Upper lobe of left lung (tissue), 6 donors: ENCODE measurements around the gene NPW. TPM values are rescaled to one million over a fixed set of nuclear protein-coding genes. Genes with fewer than 3 reads are reported as not detected.

Experiments
- ATAC-seq, 2 donors: fragments of 200-7000 bp; cut with Tn5 transposase; one replicate each; pipeline ENCODE4 v1.9.1; 2022; ENCODE audit warnings: mild to moderate bottlenecking in 2 of 2, moderate library complexity in 2 of 2; ENCODE audit not compliant: low FRiP score in 2 of 2
- DNase-seq, 2 donors: peaks; one replicate each; pipeline ENCODE4 v3.0.0-alpha.2; 2019 to 2020
- H3K27ac ChIP-seq, 4 donors: fragments of 200-600 bp; sonication (generic); one replicate each; pipeline ENCODE4 v1.5.1; 2016 to 2019
- H3K27me3 ChIP-seq, 4 donors: fragments of 200-600 bp; sonication (generic); one replicate each; pipeline ENCODE4 v1.5.1; 2017 to 2019
- H3K36me3 ChIP-seq, 4 donors: fragments of 200-600 bp; sonication (generic); one replicate each; pipeline ENCODE4 v1.5.1; 2016 to 2019
- H3K4me1 ChIP-seq, 4 donors: fragments of 200-600 bp; sonication (generic); one replicate each; pipeline ENCODE4 v1.5.1; 2018 to 2019
- H3K4me3 ChIP-seq, 4 donors: fragments of 200-600 bp; sonication (generic); one replicate each; pipeline ENCODE4 v1.5.1; 2017 to 2019; ENCODE audit warnings: mild to moderate bottlenecking in 2 of 4, moderate library complexity in 1 of 4
- H3K9me3 ChIP-seq, 4 donors: fragments of 200-600 bp; sonication (generic); one replicate each; pipeline ENCODE4 v1.5.1; 2018 to 2019
- EP300 ChIP-seq, 4 donors: sonication (generic); formaldehyde crosslinking; IDR thresholded peaks; one replicate each; pipeline ENCODE4 v1.5.1; 2017; ENCODE audit warnings: antibody characterized with exemption in 4 of 4, control low read depth in 2 of 4
- POLR2A ChIP-seq, 4 donors: fragments of 450-650 bp; IDR thresholded peaks; one replicate each; pipeline ENCODE4 v1.5.1; 2016 to 2017; ENCODE audit warnings: antibody characterized with exemption in 4 of 4, mild to moderate bottlenecking in 2 of 4
- POLR2AphosphoS5 ChIP-seq, 2 donors: sonication (generic); formaldehyde crosslinking; IDR thresholded peaks; one replicate each; pipeline ENCODE4 v1.5.1; 2017; ENCODE audit warnings: antibody characterized with exemption in 2 of 2
- WGBS, 2 donors: methylation state at CpG; one replicate each; pipeline ENCODE4 v1.1.5; 2017 to 2018; 5-methylcytosine and 5-hydroxymethylcytosine counted together
- total RNA-seq, 6 donors: library from RNA; depleted of rRNA in 4 of 6; stranded (reverse); fragments of >200 nt in 4 of 6; gene quantifications; one replicate each; pipeline versions ENCODE4 v1.1.0 to v1.2.1, GENCODE V29; 2016 to 2021
- TF ChIP-seq, protein P1 (sequence below), 6 experiments: fragments of 450-650 bp in 4 of 6; fragments of 200-600 bp in 2 of 6; sonication (generic) in 2 of 6; IDR thresholded peaks; one replicate each; pipeline ENCODE4 v1.5.1; 2016 to 2019; ENCODE audit warnings: antibody characterized with exemption in 6 of 6
- donor health status: DM: no; HTN: no; CAD: no; lungs with moderate emphysema.
- donor health status: DM: no; HTN: yes; CAD: no; lungs with severe emphysema.

Gene NPW
- total RNA-seq, 6 donors from 2014 or later: 0.67 to 0.80 TPM; not detected in 4

DNA sequence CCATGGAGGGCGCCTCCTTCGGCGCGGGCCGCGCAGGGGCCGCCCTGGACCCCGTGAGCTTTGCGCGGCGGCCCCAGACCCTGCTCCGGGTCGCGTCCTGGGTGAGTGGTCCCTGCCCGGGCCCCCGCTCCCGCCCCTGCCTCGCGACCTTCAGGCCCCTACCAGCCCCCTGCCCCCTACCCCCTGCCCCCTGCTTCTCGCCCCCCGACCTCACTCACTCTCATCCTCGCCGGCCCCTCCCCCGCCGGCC is 29.6 kb upstream of the NPW start:
- Histone ChIP-seq H3K9me3 (peaks cover 0 to 8% (median 2%) of the 10 kb centered on the region in 4 donors), H3K27me3 (peaks cover 0 to 30% (median 21%) of the 10 kb centered on the region in 4 donors)
- WGBS, 2 donors: 2% methylated on average over 11 of the region's 25 CpGs; no CpG with 5 or more reads in 1 of the 2 donors

GRCh38 chr16:1990351-1991134 is 29.0 kb upstream of the NPW start:
- H3K4me1 ChIP-seq: peaks cover 26 to 42% (median 29%) of the 10 kb centered on the region in 4 donors
- H3K27ac ChIP-seq: peak overlapping the region in 1 of 4 donors; percentile 18
- peaks cover 0 to 8% (median 2%) of the 10 kb centered on the region in 4 donors for H3K9me3 ChIP-seq
- peaks cover 0 to 30% (median 21%) of the 10 kb centered on the region in 4 donors for H3K27me3 ChIP-seq
- no peak for ATAC-seq
- peak; percentile 52 to 90 for DNase-seq
- peak overlapping the region in 3 of 4 donors; percentile 31 to 46 (median 31) for H3K4me3 ChIP-seq
- WGBS, 2 donors: 4 to 6% methylated on average over 16 to 40 of the region's 50 CpGs
- TF ChIP-seq EP300 (IDR thresholded peaks at IDR 0.05) (no peak), POLR2AphosphoS5 (IDR thresholded peaks at IDR 0.05) (no peak), POLR2A (IDR thresholded peaks at IDR 0.05) (no peak)
- TF ChIP-seq, protein P1, sequence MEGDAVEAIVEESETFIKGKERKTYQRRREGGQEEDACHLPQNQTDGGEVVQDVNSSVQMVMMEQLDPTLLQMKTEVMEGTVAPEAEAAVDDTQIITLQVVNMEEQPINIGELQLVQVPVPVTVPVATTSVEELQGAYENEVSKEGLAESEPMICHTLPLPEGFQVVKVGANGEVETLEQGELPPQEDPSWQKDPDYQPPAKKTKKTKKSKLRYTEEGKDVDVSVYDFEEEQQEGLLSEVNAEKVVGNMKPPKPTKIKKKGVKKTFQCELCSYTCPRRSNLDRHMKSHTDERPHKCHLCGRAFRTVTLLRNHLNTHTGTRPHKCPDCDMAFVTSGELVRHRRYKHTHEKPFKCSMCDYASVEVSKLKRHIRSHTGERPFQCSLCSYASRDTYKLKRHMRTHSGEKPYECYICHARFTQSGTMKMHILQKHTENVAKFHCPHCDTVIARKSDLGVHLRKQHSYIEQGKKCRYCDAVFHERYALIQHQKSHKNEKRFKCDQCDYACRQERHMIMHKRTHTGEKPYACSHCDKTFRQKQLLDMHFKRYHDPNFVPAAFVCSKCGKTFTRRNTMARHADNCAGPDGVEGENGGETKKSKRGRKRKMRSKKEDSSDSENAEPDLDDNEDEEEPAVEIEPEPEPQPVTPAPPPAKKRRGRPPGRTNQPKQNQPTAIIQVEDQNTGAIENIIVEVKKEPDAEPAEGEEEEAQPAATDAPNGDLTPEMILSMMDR (IDR thresholded peaks at IDR 0.05): no peak
- H3K36me3 ChIP-seq: peaks cover 0 to 16% (median 14%) of the 10 kb centered on the region in 4 donors

More for the DNA sequence above, 29.6 kb upstream of the NPW start:
- DNase-seq (no peak), ATAC-seq (no peak)
- peaks cover 0 to 18% (median 16%) of the 10 kb centered on the region in 4 donors for H3K36me3 ChIP-seq
- H3K27ac ChIP-seq: no peak overlapping the region
- TF ChIP-seq, protein P1 (IDR thresholded peaks at IDR 0.05): no peak
- no peak for TF ChIP-seq POLR2AphosphoS5 (IDR thresholded peaks at IDR 0.05)
- no peak for TF ChIP-seq POLR2A (IDR thresholded peaks at IDR 0.05)
- no peak for TF ChIP-seq EP300 (IDR thresholded peaks at IDR 0.05)
- H3K4me3 ChIP-seq: peak overlapping the region in 3 of 4 donors; percentile 31 to 46 (median 31)
- peaks cover 30 to 47% (median 34%) of the 10 kb centered on the region in 4 donors for H3K4me1 ChIP-seq

DNA sequence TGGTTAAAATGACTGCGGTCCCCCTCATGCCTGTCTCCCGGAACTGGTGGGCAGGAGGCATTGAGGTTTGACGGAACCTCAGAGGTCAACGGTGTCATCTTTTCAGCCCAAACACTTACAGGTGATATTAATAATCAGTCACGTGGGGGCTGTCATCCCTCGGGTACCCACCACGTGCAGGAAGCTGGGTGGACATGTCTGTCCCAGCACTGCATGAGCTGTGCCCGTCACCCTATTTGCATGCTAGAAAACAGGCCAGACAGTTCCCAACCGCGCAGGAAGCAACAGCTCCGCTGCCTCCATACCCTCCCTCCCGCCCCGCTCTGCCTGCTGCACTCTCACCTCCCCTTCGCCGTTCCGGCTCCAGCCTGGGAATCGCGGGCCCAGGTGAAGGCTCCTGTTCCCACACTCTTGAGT is 28.4 kb upstream of the NPW start:
- no peak for TF ChIP-seq POLR2A (IDR thresholded peaks at IDR 0.05)
- Histone ChIP-seq H3K4me3 (peak overlapping the region in 2 of 4 donors; percentile 46 to 51), H3K36me3 (peaks cover 0 to 11% (median 8%) of the 10 kb centered on the region in 4 donors), H3K4me1 (peaks cover 26 to 42% (median 29%) of the 10 kb centered on the region in 4 donors), H3K27ac (peak overlapping the region in 1 of 4 donors; percentile 52), H3K27me3 (peaks cover 0 to 30% (median 21%) of the 10 kb centered on the region in 4 donors), H3K9me3 (peaks cover 0 to 8% (median 2%) of the 10 kb centered on the region in 4 donors)
- ATAC-seq (no peak), DNase-seq (peak; percentile 38 to 75)
- 4 to 10% methylated on average over 4 to 14 of the region's 18 CpGs for WGBS, 2 donors

DNA sequence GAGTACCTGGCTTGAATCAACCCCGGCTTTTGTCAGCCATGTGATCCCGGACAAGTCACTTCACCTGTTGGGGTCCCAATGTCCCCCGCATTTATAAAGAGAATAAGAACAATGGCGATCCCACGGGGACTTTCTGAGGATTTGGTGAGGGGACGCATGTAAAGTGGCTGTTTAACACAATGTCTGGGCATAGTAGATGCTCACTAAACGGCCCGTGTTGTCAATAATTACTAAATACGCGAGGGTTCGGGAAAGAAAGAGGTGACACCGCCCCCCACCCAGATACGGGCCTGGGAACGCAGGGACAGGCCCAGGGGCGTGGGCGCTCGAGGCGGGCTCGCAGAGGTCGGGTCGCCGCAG is 28.0 kb upstream of the NPW start:
- H3K27ac ChIP-seq: peak overlapping the region in 3 of 4 donors; percentile 34 to 58 (median 52)
- peaks cover 0 to 30% (median 21%) of the 10 kb centered on the region in 4 donors for H3K27me3 ChIP-seq
- ATAC-seq (no peak), DNase-seq (no peak)
- H3K4me3 ChIP-seq: peak overlapping the region in 3 of 4 donors; percentile 35 to 51 (median 46)
- peaks cover 0 to 7% (median 4%) of the 10 kb centered on the region in 4 donors for H3K36me3 ChIP-seq
- 20 to 21% methylated on average over 13 to 22 of the region's 22 CpGs for WGBS, 2 donors
- peaks cover 26 to 42% (median 29%) of the 10 kb centered on the region in 4 donors for H3K4me1 ChIP-seq
- peaks cover 0 to 8% (median 2%) of the 10 kb centered on the region in 4 donors for H3K9me3 ChIP-seq
- TF ChIP-seq, protein P1 (IDR thresholded peaks at IDR 0.05): no peak
- TF ChIP-seq POLR2AphosphoS5 (IDR thresholded peaks at IDR 0.05) (no peak), EP300 (IDR thresholded peaks at IDR 0.05) (no peak), POLR2A (IDR thresholded peaks at IDR 0.05) (no peak)

GRCh38 chr16:1991948-1992703 is 27.5 kb upstream of the NPW start:
- peak; percentile 87 to 92 for ATAC-seq
- peak overlapping the region in 3 of 4 donors; percentile 34 to 58 (median 52) for H3K27ac ChIP-seq
- peaks cover 0 to 6% (median 4%) of the 10 kb centered on the region in 4 donors for H3K36me3 ChIP-seq
- H3K4me3 ChIP-seq: peak overlapping the region in 3 of 4 donors; percentile 35 to 51 (median 46)
- peaks cover 0 to 8% (median 2%) of the 10 kb centered on the region in 4 donors for H3K9me3 ChIP-seq
- peaks cover 0 to 30% (median 21%) of the 10 kb centered on the region in 4 donors for H3K27me3 ChIP-seq
- WGBS, 2 donors: 7 to 9% methylated on average over 12 to 35 of the region's 96 CpGs
- peak; percentile 94 to 99 for DNase-seq
- peak in 1 of 4 donors; percentile 58 for TF ChIP-seq POLR2A (IDR thresholded peaks at IDR 0.05)
- peak in 1 of 2 donors; percentile 51 for TF ChIP-seq POLR2AphosphoS5 (IDR thresholded peaks at IDR 0.05)
- TF ChIP-seq, protein P1 (IDR thresholded peaks at IDR 0.05): no peak
- peaks cover 26 to 42% (median 29%) of the 10 kb centered on the region in 4 donors for H3K4me1 ChIP-seq
